ENCODE measurements around the gene C4orf50. TPM values are rescaled to one million over a fixed set of nuclear protein-coding genes. Genes with fewer than 3 reads are reported as not detected.

The C4orf50 gene
- total and polyA plus RNA-seq, 8 donors, result 0.01 to 0.10 (median 0.01) TPM; not detected in 1

DNA sequence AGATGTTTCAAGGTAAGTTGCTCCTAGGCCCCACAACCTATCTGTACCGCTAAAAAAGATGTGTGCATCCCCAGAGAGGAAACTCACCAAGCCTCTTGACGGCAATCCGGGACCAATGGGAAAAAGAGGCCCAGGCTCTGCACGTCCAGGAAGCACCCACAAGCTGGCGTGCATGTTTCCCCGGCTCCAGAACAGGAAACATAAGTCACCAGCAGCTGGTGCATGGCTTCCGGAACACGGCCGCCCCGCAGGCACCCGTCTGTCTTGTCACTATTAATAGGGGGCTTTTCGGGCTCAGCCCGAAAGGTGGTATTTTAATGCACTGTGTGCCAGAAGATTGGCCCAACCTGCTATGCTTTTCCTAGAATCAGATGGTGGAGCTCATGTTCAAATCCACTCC is 147.5 kb downstream of the C4orf50 start:
- ATAC-seq (no peak), DNase-seq (no peak)
- H3K36me3 ChIP-seq, result no peaks in the 10 kb centered on the region
- H3K4me3 ChIP-seq, result no peak overlapping the region
- H3K9me3 ChIP-seq, result no peaks in the 10 kb centered on the region
- TF ChIP-seq, protein P1, sequence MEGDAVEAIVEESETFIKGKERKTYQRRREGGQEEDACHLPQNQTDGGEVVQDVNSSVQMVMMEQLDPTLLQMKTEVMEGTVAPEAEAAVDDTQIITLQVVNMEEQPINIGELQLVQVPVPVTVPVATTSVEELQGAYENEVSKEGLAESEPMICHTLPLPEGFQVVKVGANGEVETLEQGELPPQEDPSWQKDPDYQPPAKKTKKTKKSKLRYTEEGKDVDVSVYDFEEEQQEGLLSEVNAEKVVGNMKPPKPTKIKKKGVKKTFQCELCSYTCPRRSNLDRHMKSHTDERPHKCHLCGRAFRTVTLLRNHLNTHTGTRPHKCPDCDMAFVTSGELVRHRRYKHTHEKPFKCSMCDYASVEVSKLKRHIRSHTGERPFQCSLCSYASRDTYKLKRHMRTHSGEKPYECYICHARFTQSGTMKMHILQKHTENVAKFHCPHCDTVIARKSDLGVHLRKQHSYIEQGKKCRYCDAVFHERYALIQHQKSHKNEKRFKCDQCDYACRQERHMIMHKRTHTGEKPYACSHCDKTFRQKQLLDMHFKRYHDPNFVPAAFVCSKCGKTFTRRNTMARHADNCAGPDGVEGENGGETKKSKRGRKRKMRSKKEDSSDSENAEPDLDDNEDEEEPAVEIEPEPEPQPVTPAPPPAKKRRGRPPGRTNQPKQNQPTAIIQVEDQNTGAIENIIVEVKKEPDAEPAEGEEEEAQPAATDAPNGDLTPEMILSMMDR (IDR thresholded peaks at IDR 0.05), result no peak
- intact Hi-C loops (cut with DNase I), result no loop called here
- H3K4me1 ChIP-seq, result peaks cover 0 to 4% of the 10 kb centered on the region in 2 donors
- H3K27me3 ChIP-seq, result no peaks in the 10 kb centered on the region
- no peak overlapping the region for H3K27ac ChIP-seq

DNA sequence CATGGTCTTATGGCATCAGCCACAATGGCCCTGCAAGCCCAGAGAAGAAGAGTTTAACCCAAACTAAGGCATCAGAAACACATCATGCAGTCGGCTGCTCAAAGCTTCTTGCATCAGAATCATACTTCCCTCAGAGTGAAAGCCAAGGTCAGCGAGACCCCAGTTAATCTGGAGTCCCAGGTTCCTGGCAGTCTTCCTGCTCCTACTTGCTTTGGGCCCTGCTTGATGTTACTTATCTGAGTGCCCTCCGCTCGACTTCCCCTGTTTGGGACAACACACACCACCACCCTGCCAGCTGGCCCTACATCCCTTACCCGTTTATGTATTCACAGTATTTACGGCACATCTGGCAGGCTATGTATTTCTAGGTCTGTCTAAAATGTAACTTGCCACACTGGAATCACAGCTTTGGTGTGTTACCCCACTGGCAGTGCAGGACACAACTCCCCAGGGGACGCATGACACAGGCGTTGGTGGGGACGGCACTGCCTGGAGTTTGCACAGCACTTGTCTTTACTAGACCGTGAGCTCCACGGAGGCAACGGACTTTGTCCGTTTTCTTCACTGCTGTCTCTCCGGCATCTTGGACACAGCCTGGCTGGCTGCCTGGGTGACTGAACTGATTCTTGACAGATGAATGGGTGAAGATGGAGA is 148.1 kb downstream of the C4orf50 start:
- ATAC-seq (no peak), DNase-seq (peak in 1 of 4 donors; percentile 51)
- Histone ChIP-seq H3K4me3 (no peak overlapping the region), H3K27me3 (no peaks in the 10 kb centered on the region), H3K36me3 (no peaks in the 10 kb centered on the region), H3K9me3 (no peaks in the 10 kb centered on the region), H3K4me1 (peaks cover 0 to 4% of the 10 kb centered on the region in 2 donors), H3K27ac (no peak overlapping the region)
- intact Hi-C loops (cut with DNase I), result no loop called here
- TF ChIP-seq, protein P1 (IDR thresholded peaks at IDR 0.05), result no peak

DNA sequence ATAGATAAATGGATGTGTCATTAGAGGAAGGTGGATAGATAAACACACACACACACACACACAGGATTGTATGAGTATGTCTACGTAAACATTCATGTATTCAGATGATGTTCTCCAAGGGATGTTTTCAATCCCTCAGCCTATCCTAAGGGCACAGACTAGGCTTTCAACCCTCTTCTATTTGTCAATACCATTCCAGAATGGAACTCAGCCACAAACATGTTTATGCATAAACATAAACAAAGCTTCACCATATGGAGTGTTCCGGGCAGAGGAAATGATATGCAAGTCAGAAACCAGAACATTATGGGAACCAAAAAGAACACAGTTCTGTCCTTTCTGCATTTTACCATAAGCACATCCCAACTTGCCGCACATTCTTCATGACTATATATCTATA is 150.4 kb downstream of the C4orf50 start:
- ATAC-seq, result no peak
- no peaks in the 10 kb centered on the region for H3K27me3 ChIP-seq
- H3K27ac ChIP-seq, result no peak overlapping the region
- H3K4me3 ChIP-seq, result no peak overlapping the region
- H3K4me1 ChIP-seq, result peaks cover 0 to 4% of the 10 kb centered on the region in 2 donors
- TF ChIP-seq, protein P1 (IDR thresholded peaks at IDR 0.05), result no peak
- intact Hi-C loops (cut with DNase I), result no loop called here
- no peak for DNase-seq
- H3K36me3 ChIP-seq, result no peaks in the 10 kb centered on the region
- H3K9me3 ChIP-seq, result no peaks in the 10 kb centered on the region

DNA sequence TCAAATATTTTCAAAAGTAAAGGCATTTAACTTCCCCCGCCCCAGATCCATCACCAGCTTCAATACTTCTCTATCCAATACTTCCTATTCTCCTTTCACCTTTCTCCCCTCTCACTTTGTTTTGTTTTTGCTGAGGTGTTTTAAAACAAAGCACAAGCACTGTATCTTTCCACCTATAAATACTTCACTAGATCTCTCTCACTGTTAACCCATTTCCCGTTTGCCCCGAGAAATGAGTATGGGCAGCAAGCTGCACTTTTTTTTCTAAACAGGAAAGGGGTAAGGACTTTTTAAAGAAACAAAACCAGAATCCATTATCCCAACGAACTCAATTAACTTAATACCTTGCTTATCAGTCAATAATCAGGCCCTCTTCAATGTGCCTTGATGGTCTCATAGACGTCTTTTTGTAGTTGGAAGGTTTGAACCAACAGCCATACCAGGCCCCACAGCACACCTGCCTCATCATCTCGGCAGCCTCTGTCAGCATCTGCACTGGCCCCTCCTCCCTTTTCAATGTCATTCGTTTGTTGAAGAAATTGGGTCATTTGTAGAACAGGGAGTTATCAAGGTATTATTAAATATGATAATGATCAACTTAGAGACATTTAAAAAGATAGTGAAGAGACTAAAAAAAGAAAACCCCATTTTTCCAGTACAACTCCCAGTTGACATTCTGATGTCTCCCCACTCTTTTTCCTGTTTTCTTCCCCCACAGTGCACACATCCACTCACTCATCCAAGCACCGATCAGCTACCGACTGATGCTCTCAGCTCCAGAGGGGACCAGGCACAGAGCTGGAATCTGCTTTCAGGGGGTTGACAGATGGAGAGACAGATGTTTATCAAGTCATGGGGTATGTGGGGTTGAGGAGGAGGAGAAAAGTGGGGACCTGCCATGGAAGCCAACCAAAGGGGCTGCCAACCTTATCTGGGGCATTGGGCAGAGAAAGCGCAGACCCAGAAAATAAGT is 151.1 kb downstream of the C4orf50 start:
- TF ChIP-seq, protein P1 (IDR thresholded peaks at IDR 0.05), result no peak
- intact Hi-C loops (cut with DNase I), result no loop called here
- no peaks in the 10 kb centered on the region for H3K9me3 ChIP-seq
- H3K4me3 ChIP-seq, result no peak overlapping the region
- H3K36me3 ChIP-seq, result no peaks in the 10 kb centered on the region
- no peak overlapping the region for H3K27ac ChIP-seq
- no peak for DNase-seq
- no peak for ATAC-seq
- peaks cover 0 to 4% of the 10 kb centered on the region in 2 donors for H3K4me1 ChIP-seq
- H3K27me3 ChIP-seq, result no peaks in the 10 kb centered on the region
